Psoas muscle (tissue), 8 donors: Measurements from ENCODE around the gene EPS8L1. TPM values are rescaled to one million over a fixed set of nuclear protein-coding genes. Genes with fewer than 3 reads are reported as not detected.
"Not testable (repeated sequence)": the region's sequence is repeated elsewhere in the genome, so short reads cannot be mapped to it uniquely, and the experiment has no call there.

Experiments
- ATAC-seq, 4 donors: fragments of 200-7000 bp; cut with Tn5 transposase; one replicate each; pipeline ENCODE4 v1.9.1; 2020; ENCODE audit warnings: moderate library complexity in 3 of 4, mild to moderate bottlenecking in 2 of 4
- DNase-seq, 2 donors: peaks; one replicate each; pipeline ENCODE4 v3.0.0-alpha.2; 2020
- H3K27ac ChIP-seq: fragments of 200-600 bp; one replicate; pipeline ENCODE4 v1.8.0; 2022
- H3K27me3 ChIP-seq, 3 donors: fragments of 200-600 bp in 1 of 3; one replicate each; pipeline versions ENCODE4 v1.6.1 to v1.8.0; 2013 to 2022; ENCODE audit warnings: low read length in 2 of 3, mild to moderate bottlenecking in 2 of 3, moderate library complexity in 1 of 3; ENCODE audit not compliant: insufficient read depth in 3 of 3
- H3K36me3 ChIP-seq, 2 donors: fragments of 200-600 bp in 1 of 2; one replicate each; pipeline versions ENCODE4 v1.6.1 to v1.8.0; 2013 to 2022; ENCODE audit warnings: low read depth in 1 of 2, mild to moderate bottlenecking in 1 of 2, moderate library complexity in 1 of 2; ENCODE audit not compliant: insufficient read depth in 1 of 2
- H3K4me1 ChIP-seq: fragments of 200-600 bp; one replicate; pipeline ENCODE4 v1.8.0; 2022
- H3K4me3 ChIP-seq: fragments of 200-600 bp; one replicate; pipeline ENCODE4 v1.8.0; 2022; ENCODE audit warnings: mild to moderate bottlenecking
- H3K9me3 ChIP-seq: fragments of 200-600 bp; one replicate; pipeline ENCODE4 v1.8.0; 2022
- CTCF ChIP-seq: fragments of 200-600 bp; IDR thresholded peaks from one replicate; pipeline ENCODE4 v1.8.0; 2022; ENCODE audit warnings: antibody characterized with exemption
- WGBS, 3 donors: extraction: QIAGEN DNeasy Blood & Tissue Kit; methylation state at CpG; one replicate each; pipeline versions ENCODE4 v1.1.6 to v1.1.7; 2013; 5-methylcytosine and 5-hydroxymethylcytosine counted together
- intact Hi-C, 2 donors: fragments of 100-400 bp; cut with DNase I; formaldehyde crosslinking; loops; one replicate each; pipeline versions ENCODE4 v1.11.0 to v1.14.2; 2022
- polyA plus RNA-seq, 3 donors: library from polyadenylated mRNA; stranded (reverse); fragments of 200-250 nt; gene quantifications; one replicate each; pipeline ENCODE4 v1.2.3, GENCODE V29; 2013
- total RNA-seq, 4 donors: library from RNA; stranded (reverse); fragmentation: NEBNext Ultra II Directional in 2 of 4; extraction: Animal tissue kit (Norgen Biotek cat#: 25700) in 2 of 4; gene quantifications; one replicate each; pipeline versions ENCODE4 v1.2.1 to v1.2.4, GENCODE V29; 2021 to 2023
- donor health status: healthy with polysubstance abuse.
- donor health status: DM: no; HTN: no; CAD: no; lungs with moderate emphysema.
- donor health status: Bipolar disorder and iron deficiency.
- donor health status: healthy.
- donor health status: DM: yes; HTN: yes; CAD: no.
- donor health status: DM: no; HTN: no; CAD: no.
- donor health status: DM: no; HTN: no; CAD: no.
- donor health status: DM: yes; HTN: yes; CAD: no.

The EPS8L1 gene
- total and polyA plus RNA-seq, 7 donors: 0.53 to 2.5 (median 1.0) TPM

GRCh38 chr19:55050749-55051532 is 24.7 kb upstream of the EPS8L1 start:
- Histone ChIP-seq H3K27me3 (no peaks in the 10 kb centered on the region), H3K36me3 (peaks cover 8 to 89% of the 10 kb centered on the region in 2 donors), H3K9me3 (no peaks in the 10 kb centered on the region), H3K4me1 (no peaks in the 10 kb centered on the region), H3K27ac (no peak overlapping the region), H3K4me3 (no peak overlapping the region)
- 94 to 96% (median 95%) methylated on average over 25 of the region's 25 CpGs for WGBS, 3 donors
- intact Hi-C loops: no loop called here
- no peak for DNase-seq
- no peak for TF ChIP-seq CTCF
- no peak for ATAC-seq

GRCh38 chr19:55053735-55054134 is 21.9 kb upstream of the EPS8L1 start:
- 81 to 95% (median 84%) methylated on average over 7 of the region's 7 CpGs for WGBS, 3 donors
- ATAC-seq: no peak
- no peak for TF ChIP-seq CTCF
- H3K27ac ChIP-seq: no peak overlapping the region
- intact Hi-C loops: no loop called here
- no peaks in the 10 kb centered on the region for H3K27me3 ChIP-seq
- H3K9me3 ChIP-seq: no peaks in the 10 kb centered on the region
- H3K4me1 ChIP-seq: no peaks in the 10 kb centered on the region
- H3K36me3 ChIP-seq: peaks cover 13 to 88% of the 10 kb centered on the region in 2 donors
- no peak overlapping the region for H3K4me3 ChIP-seq
- DNase-seq: no peak

DNA sequence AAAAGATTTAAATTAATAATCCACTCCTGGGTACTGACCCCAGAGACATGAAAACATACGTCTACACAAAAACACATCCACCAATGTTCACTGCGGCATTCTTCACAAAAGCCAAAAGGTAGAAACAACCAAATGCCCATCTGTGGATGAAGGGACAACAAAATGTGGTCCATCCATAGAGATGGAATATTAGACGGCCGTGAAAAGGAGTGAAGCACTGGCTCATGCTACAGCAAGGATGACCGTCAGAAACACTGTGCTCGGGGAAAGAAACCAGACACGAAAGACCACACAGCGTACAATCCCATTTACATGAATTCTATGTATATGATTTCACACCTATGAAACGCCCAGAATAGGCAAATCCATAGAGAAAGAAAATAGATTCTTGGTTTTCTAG is 18.8 kb upstream of the EPS8L1 start:
- intact Hi-C loops: no loop called here
- no peak for TF ChIP-seq CTCF
- Histone ChIP-seq H3K9me3 (no peaks in the 10 kb centered on the region), H3K27ac (no peak overlapping the region), H3K4me3 (no peak overlapping the region), H3K4me1 (no peaks in the 10 kb centered on the region), H3K27me3 (no peaks in the 10 kb centered on the region), H3K36me3 (peaks cover 13 to 83% of the 10 kb centered on the region in 2 donors)
- DNase-seq (no peak), ATAC-seq (no peak)
- WGBS, 3 donors: 96 to 98% (median 97%) methylated on average over 9 of the region's 9 CpGs

DNA sequence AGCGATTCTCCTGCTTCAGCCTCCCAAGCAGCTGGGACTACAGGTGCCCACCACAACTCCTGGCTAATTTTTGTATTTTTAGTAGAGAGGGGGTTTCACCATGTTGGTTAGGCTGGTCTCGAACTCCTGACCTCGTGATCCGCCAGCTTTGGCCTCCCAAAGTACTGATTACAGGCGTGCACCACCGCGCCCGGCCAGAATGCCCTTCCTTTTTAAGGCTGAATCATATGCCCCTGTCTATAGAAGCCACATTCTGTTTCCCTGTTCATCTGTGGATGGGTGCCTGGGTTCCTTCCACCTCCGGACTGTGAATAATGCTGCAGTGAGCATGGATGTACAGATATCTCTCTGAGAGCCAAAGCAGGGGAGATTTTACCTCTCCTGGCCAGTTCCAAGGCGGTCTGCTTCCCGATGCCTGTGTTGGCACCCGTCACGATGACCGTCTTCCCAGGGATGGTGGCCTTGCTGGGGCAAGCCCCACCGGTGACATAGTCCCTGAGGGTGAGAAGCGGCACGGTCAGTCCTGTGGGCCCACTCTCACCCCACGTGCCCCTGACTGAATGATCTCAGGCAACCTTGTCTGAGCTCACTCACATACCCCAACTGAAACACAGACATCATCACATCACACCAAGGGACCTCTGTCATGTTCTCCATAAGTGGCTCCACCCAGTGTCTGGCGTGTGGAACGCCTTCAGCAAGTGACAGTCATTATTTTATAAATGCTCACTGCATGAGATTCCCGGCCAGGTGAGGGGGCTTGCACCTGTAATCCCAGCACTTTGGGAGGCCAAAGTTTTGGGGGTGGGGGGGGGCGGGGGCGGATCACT is 16.7 kb upstream of the EPS8L1 start:
- intact Hi-C loops: no loop called here
- Histone ChIP-seq H3K4me3 (no peak overlapping the region), H3K27me3 (no peaks in the 10 kb centered on the region), H3K36me3 (peaks cover 10 to 63% of the 10 kb centered on the region in 2 donors), H3K4me1 (peaks cover 4% of the 10 kb centered on the region), H3K27ac (no peak overlapping the region), H3K9me3 (no peaks in the 10 kb centered on the region)
- DNase-seq (no peak), ATAC-seq (no peak)
- WGBS, 3 donors: 96 to 98% (median 96%) methylated on average over 23 of the region's 23 CpGs
- TF ChIP-seq CTCF: no peak

- H3K27me3 ChIP-seq, H3K4me3 ChIP-seq, H3K4me1 ChIP-seq, DNase-seq, H3K27ac ChIP-seq, H3K9me3 ChIP-seq, ATAC-seq, intact Hi-C loops: not testable (repeated sequence)
- 78 to 88% (median 80%) methylated on average over 9 of the region's 9 CpGs for WGBS, 3 donors
- peaks cover 10 to 50% of the 10 kb centered on the region in 2 donors for H3K36me3 ChIP-seq
Observed at GRCh38 chr19:55060287-55060686, 15.4 kb upstream of the EPS8L1 start.
